H1 (cell line): Measurements from ENCODE around the gene COPS2. TPM values are rescaled to one million over a fixed set of nuclear protein-coding genes. Genes with fewer than 3 reads are reported as not detected.

Experiments
- CTCF ChIA-PET: fragments of 300-600 bp; sonication (Branson Sonifier 250); formaldehyde crosslinking; loops from one replicate; lab custom pipeline; 2021; ENCODE audit not compliant: partially characterized antibody; lab: Charles Lee
- POLR2A ChIA-PET: fragments of 300-600 bp; sonication (Branson Sonifier 250); formaldehyde crosslinking; loops from one replicate; lab custom pipeline; 2021; ENCODE audit warnings: inconsistent platforms; ENCODE audit not compliant: partially characterized antibody; lab: Charles Lee
- DNase-seq, 2 experiments: peaks; one replicate each; pipeline versions ENCODE4 v3.0.0 to v3.0.0-alpha.2; 2010 to 2022; ENCODE audit warnings: low spot score in 2 of 2, low read depth in 1 of 2, mixed read lengths in 1 of 2
- FAIRE-seq: peaks from 2 replicates; lab custom pipeline; 2011; peaks lifted over from hg19 to GRCh38; lab: Jason Lieb, UNC
- H2AFZ ChIP-seq: 2 replicates; pipeline ENCODE4 v1.8.1; 2012; ENCODE audit warnings: low read length, inconsistent platforms
- H2AK5ac ChIP-seq: 2 replicates; pipeline ENCODE4 v1.6.1; 2013; ENCODE audit warnings: low read depth, low read length
- H2BK120ac ChIP-seq: replicated peaks from 2 replicates; pipeline ENCODE3; 2013; ENCODE audit warnings: low read depth, low read length, inconsistent platforms
- H2BK12ac ChIP-seq: 2 replicates; pipeline ENCODE4 v1.6.1; 2013; ENCODE audit warnings: low read depth, low read length
- H2BK15ac ChIP-seq: 2 replicates; pipeline ENCODE4 v1.6.1; 2013; ENCODE audit warnings: low read length
- H2BK20ac ChIP-seq: 2 replicates; pipeline ENCODE4 v1.6.1; 2013; ENCODE audit warnings: low read length
- H2BK5ac ChIP-seq: 2 replicates; pipeline ENCODE4 v1.6.1; 2013; ENCODE audit warnings: low read depth, low read length
- H3K14ac ChIP-seq: 2 replicates; pipeline ENCODE4 v1.6.1; 2013; ENCODE audit warnings: inconsistent platforms; ENCODE audit not compliant: insufficient read length
- H3K18ac ChIP-seq: 2 replicates; pipeline ENCODE4 v1.6.1; 2013; ENCODE audit warnings: low read length; ENCODE audit errors: extremely low read depth
- H3K23ac ChIP-seq: 2 replicates; pipeline ENCODE4 v1.6.1; 2013; ENCODE audit warnings: inconsistent platforms; ENCODE audit not compliant: insufficient read length
- H3K23me2 ChIP-seq: 2 replicates; pipeline ENCODE4 v1.6.1; 2013; ENCODE audit warnings: low read depth, low read length
- H3K27ac ChIP-seq: 2 replicates; pipeline ENCODE4 v1.6.1; 2011; ENCODE audit warnings: low read depth, low read length, inconsistent platforms
- H3K27me3 ChIP-seq, 4 experiments: replicated peaks in 1 of 4; 1 replicate in 1 of 4; 2 replicates in 3 of 4; pipeline versions ENCODE4 v1.6.1 to v1.8.1; 2011 to 2013; ENCODE audit warnings: low read length in 3 of 4, mild to moderate bottlenecking in 3 of 4, inconsistent platforms in 2 of 4, mixed read lengths in 2 of 4, moderate library complexity in 1 of 4; ENCODE audit not compliant: control insufficient read depth in 3 of 4, insufficient read depth in 3 of 4; ENCODE audit errors: extremely low read depth in 1 of 4
- H3K36me3 ChIP-seq, 4 experiments: 2 replicates each; pipeline versions ENCODE4 v1.6.1 to v1.8.1; 2011 to 2013; ENCODE audit warnings: mild to moderate bottlenecking in 4 of 4, low read length in 3 of 4, moderate library complexity in 2 of 4, control low read depth in 1 of 4, inconsistent platforms in 1 of 4; ENCODE audit not compliant: insufficient read depth in 4 of 4, control insufficient read depth in 2 of 4
- H3K4ac ChIP-seq: replicated peaks from 2 replicates; pipeline ENCODE3; 2013; ENCODE audit warnings: low read length, low read depth, mixed read lengths, inconsistent platforms; ENCODE audit not compliant: insufficient read length
- H3K4me1 ChIP-seq, 4 experiments: replicated peaks in 1 of 4; 1 replicate in 1 of 4; 2 replicates in 3 of 4; pipeline versions ENCODE4 v1.6.1 to v1.8.1; 2011 to 2013; ENCODE audit warnings: low read length in 3 of 4, inconsistent platforms in 2 of 4, mixed read lengths in 1 of 4; ENCODE audit not compliant: insufficient read depth in 4 of 4, control insufficient read depth in 3 of 4
- H3K4me2 ChIP-seq, 2 experiments: 2 replicates each; pipeline versions ENCODE4 v1.6.1 to v1.8.1; 2011 to 2013; ENCODE audit warnings: low read depth in 2 of 2, low read length in 2 of 2, control low read depth in 1 of 2, inconsistent platforms in 1 of 2, mild to moderate bottlenecking in 1 of 2; ENCODE audit not compliant: insufficient read depth in 1 of 2
- H3K4me3 ChIP-seq, 4 experiments: fragments of 200-600, 300-600 bp in 1 of 4; sonication (generic), shearing (Covaris generic), sonication (Bioruptor Twin) in 1 of 4; 2 replicates each; pipeline versions ENCODE4 v1.5.1 to v1.8.1; 2011 to 2016; ENCODE audit warnings: low read length in 4 of 4, low read depth in 3 of 4, control low read depth in 2 of 4, inconsistent platforms in 2 of 4, mild to moderate bottlenecking in 2 of 4, mixed read lengths in 1 of 4, moderate library complexity in 1 of 4; ENCODE audit not compliant: insufficient read depth in 2 of 4; ENCODE audit errors: extremely low read depth in 1 of 4
- H3K56ac ChIP-seq: replicated peaks from 2 replicates; pipeline ENCODE3; 2013; ENCODE audit warnings: low read depth, mild to moderate bottlenecking, mixed read lengths, low read length, inconsistent platforms; ENCODE audit not compliant: insufficient read length
- H3K79me1 ChIP-seq: 2 replicates; pipeline ENCODE4 v1.6.1; 2013; ENCODE audit warnings: low read depth, low read length, control low read depth
- H3K79me2 ChIP-seq, 2 experiments: 2 replicates each; pipeline versions ENCODE4 v1.6.1 to v1.8.1; 2012 to 2013; ENCODE audit warnings: low read length in 2 of 2, mild to moderate bottlenecking in 2 of 2, inconsistent platforms in 1 of 2; ENCODE audit not compliant: insufficient read depth in 2 of 2, control insufficient read depth in 1 of 2
- H3K9ac ChIP-seq, 4 experiments: replicated peaks in 1 of 4; 1 replicate in 1 of 4; 2 replicates in 3 of 4; pipeline versions ENCODE4 v1.6.1 to v1.8.1; 2011 to 2013; ENCODE audit warnings: low read depth in 3 of 4, low read length in 3 of 4, control low read depth in 2 of 4, mild to moderate bottlenecking in 2 of 4, moderate library complexity in 2 of 4, inconsistent platforms in 1 of 4; ENCODE audit errors: extremely low read depth in 1 of 4
- H3K9me3 ChIP-seq, 2 experiments: 2 replicates each; pipeline versions ENCODE4 v1.6.1 to v1.8.1; 2012 to 2013; ENCODE audit warnings: mild to moderate bottlenecking in 2 of 2, moderate library complexity in 2 of 2, control low read depth in 1 of 2, inconsistent platforms in 1 of 2, low read depth in 1 of 2, low read length in 1 of 2, mixed read lengths in 1 of 2; ENCODE audit not compliant: insufficient read depth in 2 of 2
- H4K20me1 ChIP-seq, 2 experiments: replicated peaks in 1 of 2; 2 replicates each; pipeline versions ENCODE3 to v1.8.1; 2011 to 2013; ENCODE audit warnings: inconsistent platforms in 2 of 2, low read length in 2 of 2, mild to moderate bottlenecking in 1 of 2; ENCODE audit not compliant: insufficient read depth in 2 of 2, control insufficient read depth in 1 of 2
- H4K5ac ChIP-seq: 2 replicates; pipeline ENCODE4 v1.6.1; 2013; ENCODE audit warnings: low read length, low read depth, mixed read lengths, inconsistent platforms; ENCODE audit not compliant: insufficient read length
- H4K8ac ChIP-seq: 2 replicates; pipeline ENCODE4 v1.8.0; 2013; ENCODE audit warnings: mild to moderate bottlenecking, moderate library complexity, low read length, inconsistent platforms; ENCODE audit not compliant: insufficient read depth; ENCODE audit errors: extremely low read depth
- H4K91ac ChIP-seq: replicated peaks from 2 replicates; pipeline ENCODE3; 2013; ENCODE audit warnings: low read length, mixed read lengths, inconsistent platforms; ENCODE audit not compliant: insufficient read length
- ATF3 ChIP-seq: IDR thresholded peaks from 2 replicates; pipeline ENCODE4 v1.6.1; 2011; ENCODE audit warnings: low read depth, mild to moderate bottlenecking, low read length; ENCODE audit not compliant: insufficient read depth
- CHD1 ChIP-seq: IDR thresholded peaks from 2 replicates; pipeline ENCODE4 v1.6.1; 2012; ENCODE audit warnings: low read depth, low read length, improper control_type of control experiment
- CHD2 ChIP-seq: IDR thresholded peaks from 2 replicates; pipeline ENCODE4 v1.6.1; 2012; ENCODE audit warnings: low read length, improper control_type of control experiment
- E2F6 ChIP-seq: IDR thresholded peaks from 2 replicates; pipeline ENCODE4 v1.6.1; 2012; ENCODE audit warnings: inconsistent platforms
- JUN ChIP-seq: IDR thresholded peaks from 2 replicates; pipeline ENCODE4 v1.6.1; 2011; ENCODE audit warnings: low read depth, mild to moderate bottlenecking, improper control_type of control experiment, low read length
- MAFK ChIP-seq: IDR thresholded peaks from 2 replicates; pipeline ENCODE4 v1.6.1; 2012; ENCODE audit warnings: low read depth, mild to moderate bottlenecking, improper control_type of control experiment, low read length
- RBBP5 ChIP-seq: IDR thresholded peaks from 2 replicates; pipeline ENCODE4 v1.7.1; 2012; ENCODE audit warnings: low read depth, mild to moderate bottlenecking, inconsistent platforms, low read length, moderate library complexity, borderline replicate concordance
- RNF2 ChIP-seq: fragments of 200-900, 300-1000 bp; sonication (generic); IDR thresholded peaks from 2 replicates; pipeline ENCODE4 v1.7.1; 2016; ENCODE audit warnings: borderline replicate concordance, low read depth, mild to moderate bottlenecking, antibody characterized with exemption, low read length; ENCODE audit not compliant: poor library complexity, severe bottlenecking; ENCODE audit errors: missing control alignments
- SIN3A ChIP-seq, 2 experiments: IDR thresholded peaks in 1 of 2; conservative IDR thresholded peaks in 1 of 2; 2 replicates each; pipeline ENCODE4 v1.6.1; 2011 to 2012; ENCODE audit warnings: low read length in 2 of 2, improper control_type of control experiment in 1 of 2, low read depth in 1 of 2, mild to moderate bottlenecking in 1 of 2
- SP4 ChIP-seq: IDR thresholded peaks from 2 replicates; pipeline ENCODE4 v1.6.1; 2012; ENCODE audit warnings: low read length, inconsistent platforms
- USF2 ChIP-seq: IDR thresholded peaks from 2 replicates; pipeline ENCODE4 v1.6.1; 2011; ENCODE audit warnings: low read length, improper control_type of control experiment
- YY1 ChIP-seq: IDR thresholded peaks from 2 replicates; pipeline ENCODE4 v1.6.1; 2011; ENCODE audit warnings: low read depth, mild to moderate bottlenecking, low read length
- WGBS, 2 experiments: shearing (Covaris generic) in 1 of 2; methylation state at CpG; one replicate each; pipeline versions ENCODE4 v1.1.6 to v1.1.7; 2013 to 2015; ENCODE audit warnings: low lambda C conversion rate in 2 of 2, mixed read lengths in 2 of 2, inconsistent platforms in 1 of 2, low coverage in 1 of 2, missing lambda C conversion rate in 1 of 2; ENCODE audit not compliant: insufficient replicate concordance in 2 of 2, insufficient coverage in 1 of 2, insufficient read length in 1 of 2; ENCODE audit errors: extremely low coverage in 1 of 2, missing lambda C conversion rate in 1 of 2; 5-methylcytosine and 5-hydroxymethylcytosine counted together
- polyA plus RNA-seq, 7 experiments: library from polyadenylated mRNA; depleted of rRNA in 3 of 7; stranded (reverse) in 5 of 7; unstranded in 2 of 7; fragments of >200 nt in 5 of 7; fragments of 200-250 nt in 2 of 7; gene quantifications; 1 replicate in 5 of 7; 2 replicates in 1 of 7; 4 replicates in 1 of 7; pipeline versions ENCODE4 v1.2.1 to v1.2.3, GENCODE V29; 2011 to 2013; ENCODE audit warnings: missing spikeins in 2 of 7, mixed read lengths in 2 of 7
- total RNA-seq: library from RNA; stranded (reverse); fragmentation: NEBNext Ultra II Directional; extraction: Animal tissue kit (Norgen Biotek cat#: 25700); gene quantifications from 2 replicates; pipeline ENCODE4 v1.2.1, GENCODE V29; 2021

COPS2 gene
- total and polyA plus RNA-seq, 2 of the 8 experiments (the other 6 are each of a cell fraction or from before 2014, with no cell fraction given), result 17.7 to 85.1 TPM

- 94% methylated on average over 4 of the region's 4 CpGs; no CpG with 5 or more reads in 1 of the 2 experiments for WGBS, 2 experiments
- Histone ChIP-seq H3K9ac (no peak overlapping the region), H3K79me2 (no peaks in the 10 kb centered on the region), H3K27me3 (no peaks in the 10 kb centered on the region), H2AK5ac (no peak overlapping the region), H3K23ac (no peak overlapping the region), H3K18ac (no peak overlapping the region), H2BK5ac (no peak overlapping the region), H3K79me1 (no peaks in the 10 kb centered on the region), H3K27ac (no peak overlapping the region), H3K4ac (no peak overlapping the region), H3K4me2 (no peak overlapping the region), H2BK120ac (no peak overlapping the region), H3K4me1 (no peaks in the 10 kb centered on the region), H3K23me2 (no peaks in the 10 kb centered on the region), H4K8ac (no peak overlapping the region), H3K14ac (no peak overlapping the region), H3K4me3 (no peak overlapping the region), H2AFZ (no peak overlapping the region), H4K91ac (no peak overlapping the region), H3K56ac (no peak overlapping the region), H4K5ac (no peak overlapping the region), H2BK12ac (no peak overlapping the region), H3K36me3 (no peaks in the 10 kb centered on the region), H2BK15ac (no peak overlapping the region), H2BK20ac (no peak overlapping the region), H4K20me1 (no peaks in the 10 kb centered on the region), H3K9me3 (no peaks in the 10 kb centered on the region)
- DNase-seq (no peak), FAIRE-seq (no peak)
- ChIA-PET POLR2A (no interaction called here), CTCF (no interaction called here)
- TF ChIP-seq YY1, result no peak
- no peak for TF ChIP-seq CHD2
- no peak for TF ChIP-seq ATF3
- no peak for TF ChIP-seq RBBP5
- TF ChIP-seq CHD1, result no peak
- no peak for TF ChIP-seq JUN
- no peak for TF ChIP-seq MAFK
- no peak for TF ChIP-seq SP4
- no peak for TF ChIP-seq USF2
- no peak for TF ChIP-seq E2F6
- no peak for TF ChIP-seq RNF2
- TF ChIP-seq SIN3A (conservative IDR thresholded peaks at IDR 0.05 in 1 of 2, IDR thresholded peaks at IDR 0.05 in 1 of 2; ENCODE audit: low read depth in 1 of 2, low read length in 2 of 2), result no peak
Measured at GRCh38 chr15:49196856-49197255, 41.5 kb upstream of the COPS2 start.
